GM12891 (cell line): Measurements from ENCODE around the gene AHI1.

Source experiments
- PAX5 ChIP-seq: IDR thresholded peaks from 2 replicates; pipeline ENCODE4 v1.6.1; 2011; ENCODE audit warnings: low read length, moderate library complexity, mild to moderate bottlenecking; ENCODE audit not compliant: insufficient read depth, severe bottlenecking
- POLR2A ChIP-seq: IDR thresholded peaks from 2 replicates; pipeline ENCODE4 v1.6.1; 2011; ENCODE audit warnings: low read depth, low read length, control low read depth
- POLR2AphosphoS5 ChIP-seq: IDR thresholded peaks from 2 replicates; pipeline ENCODE4 v1.6.1; 2011; ENCODE audit warnings: low read depth, low read length, control low read depth
- SPI1 ChIP-seq: IDR thresholded peaks from 2 replicates; pipeline ENCODE4 v1.6.1; 2011; ENCODE audit warnings: low read depth, low read length, control low read depth
- TAF1 ChIP-seq: IDR thresholded peaks from 2 replicates; pipeline ENCODE4 v1.6.1; 2011; ENCODE audit warnings: low read depth, low read length, control low read depth

GRCh38 chr6:135534773-135535380 lies 37.3 kb upstream of the AHI1 start:
- no peak for TF ChIP-seq TAF1
- TF ChIP-seq POLR2AphosphoS5 = no peak
- TF ChIP-seq POLR2A = no peak
- no peak for TF ChIP-seq PAX5
- TF ChIP-seq SPI1 = no peak
